ENCODE results near the gene GATA6.
"Not testable (repeated sequence)": the region's sequence is repeated elsewhere in the genome, so short reads cannot be mapped to it uniquely, and the experiment has no call there.

Gene GATA6

GRCh38 chr18:22213333-22213973, 44.1 kb downstream of the GATA6 start:
- Histone ChIP-seq H3K4me1 (ENCODE audit: control insufficient read depth, insufficient read depth, low read length) (peaks cover 29% of the 10 kb centered on the region), H3K9ac (ENCODE audit: low read length) (no peak overlapping the region), H3K9me3 (ENCODE audit: control insufficient read depth, low read length) (no peaks in the 10 kb centered on the region), H3K36me3 (ENCODE audit: control insufficient read depth, insufficient read depth, low read length, severe bottlenecking) (no peaks in the 10 kb centered on the region), H3K27me3 (replicated peaks; ENCODE audit: control insufficient read depth, insufficient read depth, low read length) (no peaks in the 10 kb centered on the region), H3K4me3 (ENCODE audit: low read length) (no peak overlapping the region)
- no peak for DNase-seq (ENCODE audit: low read depth)

- peak; percentile 25 for DNase-seq (ENCODE audit: low read depth)
- H3K4me3 ChIP-seq (ENCODE audit: low read length): no peak overlapping the region
- H3K9ac ChIP-seq (ENCODE audit: low read length): no peak overlapping the region
- H3K36me3 ChIP-seq (ENCODE audit: control insufficient read depth, insufficient read depth, low read length, severe bottlenecking): no peaks in the 10 kb centered on the region
- H3K4me1 ChIP-seq (ENCODE audit: control insufficient read depth, insufficient read depth, low read length): peaks cover 28% of the 10 kb centered on the region
- H3K9me3 ChIP-seq (ENCODE audit: control insufficient read depth, low read length): no peaks in the 10 kb centered on the region
- no peaks in the 10 kb centered on the region for H3K27me3 ChIP-seq (replicated peaks; ENCODE audit: control insufficient read depth, insufficient read depth, low read length)
Observed at GRCh38 chr18:22214731-22215528, 45.5 kb downstream of the GATA6 start.

GRCh38 chr18:22218835-22219234, 49.4 kb downstream of the GATA6 start:
- Histone ChIP-seq H3K36me3 (ENCODE audit: control insufficient read depth, insufficient read depth, low read length, severe bottlenecking) (no peaks in the 10 kb centered on the region), H3K4me1 (ENCODE audit: control insufficient read depth, insufficient read depth, low read length) (peaks cover 22% of the 10 kb centered on the region), H3K4me3 (ENCODE audit: low read length) (no peak overlapping the region), H3K9ac (ENCODE audit: low read length) (no peak overlapping the region), H3K9me3 (ENCODE audit: control insufficient read depth, low read length) (no peaks in the 10 kb centered on the region), H3K27me3 (replicated peaks; ENCODE audit: control insufficient read depth, insufficient read depth, low read length) (no peaks in the 10 kb centered on the region)
- DNase-seq (ENCODE audit: low read depth): no peak

- H3K4me1 ChIP-seq (ENCODE audit: control insufficient read depth, insufficient read depth, low read length): peaks cover 15% of the 10 kb centered on the region
- no peak overlapping the region for H3K9ac ChIP-seq (ENCODE audit: low read length)
- H3K27me3 ChIP-seq (replicated peaks; ENCODE audit: control insufficient read depth, insufficient read depth, low read length): no peaks in the 10 kb centered on the region
- no peak for DNase-seq (ENCODE audit: low read depth)
- H3K9me3 ChIP-seq (ENCODE audit: control insufficient read depth, low read length): no peaks in the 10 kb centered on the region
- no peaks in the 10 kb centered on the region for H3K36me3 ChIP-seq (ENCODE audit: control insufficient read depth, insufficient read depth, low read length, severe bottlenecking)
- no peak overlapping the region for H3K4me3 ChIP-seq (ENCODE audit: low read length)
Observed at GRCh38 chr18:22219568-22220355, 50.4 kb downstream of the GATA6 start.

DNA sequence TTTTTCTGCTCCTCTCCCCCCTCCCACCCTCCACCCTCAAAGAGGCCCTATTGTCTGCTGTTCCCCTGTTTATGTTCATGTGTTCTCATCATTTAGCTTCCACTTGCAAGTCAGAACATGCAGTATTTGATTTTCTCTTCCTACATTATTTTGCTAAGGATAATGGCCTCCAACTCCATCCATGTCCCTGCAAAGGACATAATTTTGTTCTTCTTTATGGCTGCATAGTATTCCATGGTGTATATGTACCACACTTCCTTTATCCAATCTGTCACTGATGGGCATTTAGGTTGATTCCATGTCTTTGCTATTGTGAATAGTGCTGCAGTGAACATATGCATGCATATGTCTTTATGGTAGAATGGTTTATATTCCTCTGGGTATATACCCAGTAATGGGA, 51.2 kb downstream of the GATA6 start:
- not testable (repeated sequence) for H3K27me3 ChIP-seq (replicated peaks; ENCODE audit: control insufficient read depth, insufficient read depth, low read length); H3K9ac ChIP-seq (ENCODE audit: low read length); DNase-seq (ENCODE audit: low read depth); H3K4me3 ChIP-seq (ENCODE audit: low read length); H3K9me3 ChIP-seq (ENCODE audit: control insufficient read depth, low read length); H3K36me3 ChIP-seq (ENCODE audit: control insufficient read depth, insufficient read depth, low read length, severe bottlenecking)
- H3K4me1 ChIP-seq (ENCODE audit: control insufficient read depth, insufficient read depth, low read length): peaks cover 10% of the 10 kb centered on the region

GRCh38 chr18:22221350-22221749, 52.0 kb downstream of the GATA6 start:
- Histone ChIP-seq H3K4me1 (ENCODE audit: control insufficient read depth, insufficient read depth, low read length) (peaks cover 10% of the 10 kb centered on the region), H3K36me3 (ENCODE audit: control insufficient read depth, insufficient read depth, low read length, severe bottlenecking) (no peaks in the 10 kb centered on the region), H3K27me3 (replicated peaks; ENCODE audit: control insufficient read depth, insufficient read depth, low read length) (no peaks in the 10 kb centered on the region), H3K9me3 (ENCODE audit: control insufficient read depth, low read length) (no peaks in the 10 kb centered on the region), H3K9ac (ENCODE audit: low read length) (no peak overlapping the region), H3K4me3 (ENCODE audit: low read length) (no peak overlapping the region)
- DNase-seq (ENCODE audit: low read depth): no peak

DNA sequence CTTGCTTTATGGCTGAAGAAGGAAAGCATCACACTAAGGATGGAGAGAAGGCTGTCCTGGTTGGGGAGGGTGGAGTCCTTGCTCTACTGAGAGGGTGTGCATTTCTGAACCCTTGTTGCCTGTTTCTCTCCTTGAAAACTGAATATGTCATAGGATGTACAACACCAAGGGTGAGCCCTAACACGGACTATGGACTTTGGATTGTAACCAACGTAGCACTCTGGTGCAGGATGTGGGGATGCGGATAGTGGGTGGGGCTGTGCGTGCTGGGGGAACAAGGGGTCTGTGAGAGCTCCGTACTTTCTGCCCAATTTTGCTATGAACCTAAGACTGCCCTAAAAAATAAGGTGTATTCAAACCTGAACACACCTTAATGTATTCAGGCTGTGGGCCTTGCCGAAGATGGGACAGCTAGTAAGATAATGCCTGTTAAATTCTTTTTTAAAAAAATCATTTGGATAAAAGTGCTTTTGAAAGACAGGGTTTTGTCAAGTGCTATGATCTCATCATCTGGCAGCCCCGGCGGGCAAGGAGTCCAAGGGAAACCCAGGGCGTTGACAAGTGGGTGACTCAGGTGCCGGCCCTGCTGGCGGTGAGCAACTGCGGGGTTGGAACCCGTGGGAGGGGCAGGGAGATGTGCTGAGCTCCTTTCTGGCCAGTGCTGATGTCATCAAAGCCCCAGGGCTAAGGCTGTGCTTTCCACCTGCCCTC, 54.0 kb downstream of the GATA6 start:
- Histone ChIP-seq H3K4me3 (ENCODE audit: low read length) (no peak overlapping the region), H3K4me1 (ENCODE audit: control insufficient read depth, insufficient read depth, low read length) (peaks cover 10% of the 10 kb centered on the region), H3K9me3 (ENCODE audit: control insufficient read depth, low read length) (no peaks in the 10 kb centered on the region), H3K27me3 (replicated peaks; ENCODE audit: control insufficient read depth, insufficient read depth, low read length) (no peaks in the 10 kb centered on the region), H3K9ac (ENCODE audit: low read length) (no peak overlapping the region), H3K36me3 (ENCODE audit: control insufficient read depth, insufficient read depth, low read length, severe bottlenecking) (no peaks in the 10 kb centered on the region)
- DNase-seq (ENCODE audit: low read depth): peak; percentile 64

- Histone ChIP-seq H3K4me1 (ENCODE audit: control insufficient read depth, insufficient read depth, low read length) (peaks cover 13% of the 10 kb centered on the region), H3K36me3 (ENCODE audit: control insufficient read depth, insufficient read depth, low read length, severe bottlenecking) (no peaks in the 10 kb centered on the region), H3K9me3 (ENCODE audit: control insufficient read depth, low read length) (no peaks in the 10 kb centered on the region), H3K9ac (ENCODE audit: low read length) (no peak overlapping the region), H3K27me3 (replicated peaks; ENCODE audit: control insufficient read depth, insufficient read depth, low read length) (no peaks in the 10 kb centered on the region), H3K4me3 (ENCODE audit: low read length) (no peak overlapping the region)
- no peak for DNase-seq (ENCODE audit: low read depth)
Observed at GRCh38 chr18:22223965-22224322, 54.6 kb downstream of the GATA6 start.

DNA sequence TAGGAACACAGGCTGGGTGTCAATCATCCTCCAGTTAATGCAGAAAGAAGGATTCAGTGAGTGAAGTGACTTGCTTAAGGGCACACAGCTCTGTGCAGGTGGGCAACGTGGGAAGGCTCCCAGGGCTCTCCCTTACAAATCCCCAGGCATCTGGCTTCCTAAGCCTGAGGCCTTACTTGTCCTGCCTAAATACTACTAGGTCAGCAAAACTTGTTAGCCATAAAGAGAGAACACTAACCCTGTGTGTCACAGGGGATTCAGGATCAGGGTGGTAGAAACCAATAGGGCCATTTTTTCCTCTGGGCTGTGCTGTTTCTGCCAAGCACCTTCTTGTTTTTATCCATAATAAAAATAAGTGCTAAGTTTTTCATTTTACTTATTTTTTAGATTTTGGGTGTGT, 55.0 kb downstream of the GATA6 start:
- Histone ChIP-seq H3K9ac (ENCODE audit: low read length) (no peak overlapping the region), H3K4me3 (ENCODE audit: low read length) (no peak overlapping the region), H3K27me3 (replicated peaks; ENCODE audit: control insufficient read depth, insufficient read depth, low read length) (no peaks in the 10 kb centered on the region), H3K4me1 (ENCODE audit: control insufficient read depth, insufficient read depth, low read length) (peaks cover 17% of the 10 kb centered on the region), H3K9me3 (ENCODE audit: control insufficient read depth, low read length) (no peaks in the 10 kb centered on the region), H3K36me3 (ENCODE audit: control insufficient read depth, insufficient read depth, low read length, severe bottlenecking) (no peaks in the 10 kb centered on the region)
- DNase-seq (ENCODE audit: low read depth): no peak

GRCh38 chr18:22226801-22227200, 57.4 kb downstream of the GATA6 start:
- H3K9me3 ChIP-seq (ENCODE audit: control insufficient read depth, low read length): no peaks in the 10 kb centered on the region
- DNase-seq (ENCODE audit: low read depth): no peak
- H3K9ac ChIP-seq (ENCODE audit: low read length): no peak overlapping the region
- H3K4me1 ChIP-seq (ENCODE audit: control insufficient read depth, insufficient read depth, low read length): peaks cover 17% of the 10 kb centered on the region
- H3K4me3 ChIP-seq (ENCODE audit: low read length): no peak overlapping the region
- no peaks in the 10 kb centered on the region for H3K27me3 ChIP-seq (replicated peaks; ENCODE audit: control insufficient read depth, insufficient read depth, low read length)
- H3K36me3 ChIP-seq (ENCODE audit: control insufficient read depth, insufficient read depth, low read length, severe bottlenecking): no peaks in the 10 kb centered on the region

GRCh38 chr18:22228976-22229375, 59.6 kb downstream of the GATA6 start:
- Histone ChIP-seq H3K9ac (ENCODE audit: low read length) (no peak overlapping the region), H3K4me3 (ENCODE audit: low read length) (no peak overlapping the region), H3K4me1 (ENCODE audit: control insufficient read depth, insufficient read depth, low read length) (peaks cover 7% of the 10 kb centered on the region), H3K9me3 (ENCODE audit: control insufficient read depth, low read length) (no peaks in the 10 kb centered on the region), H3K27me3 (replicated peaks; ENCODE audit: control insufficient read depth, insufficient read depth, low read length) (peaks cover 5% of the 10 kb centered on the region), H3K36me3 (ENCODE audit: control insufficient read depth, insufficient read depth, low read length, severe bottlenecking) (no peaks in the 10 kb centered on the region)
- DNase-seq (ENCODE audit: low read depth): no peak

Data from adipocyte (in vitro differentiated cells).